Trophoblast cell (in vitro differentiated cells and primary cell): ENCODE results near the gene KIAA1958.

ENCODE experiments used
- DNase-seq, 2 donors: peaks; one replicate each; pipeline ENCODE4 v3.0.0-alpha.2; 2016
- H2AFZ ChIP-seq: 2 replicates; pipeline ENCODE4 v1.6.1; 2013; ENCODE audit warnings: low read length, moderate library complexity, mild to moderate bottlenecking; ENCODE audit not compliant: insufficient read depth, poor library complexity
- H2AK5ac ChIP-seq: 2 replicates; pipeline ENCODE4 v1.6.1; 2013; ENCODE audit warnings: mild to moderate bottlenecking, low read length
- H2BK120ac ChIP-seq: 2 replicates; pipeline ENCODE4 v1.6.1; 2013; ENCODE audit warnings: low read length, mild to moderate bottlenecking, moderate library complexity; ENCODE audit not compliant: insufficient read depth, poor library complexity
- H2BK12ac ChIP-seq: 2 replicates; pipeline ENCODE4 v1.6.1; 2013; ENCODE audit warnings: mild to moderate bottlenecking, low read length, moderate library complexity
- H2BK5ac ChIP-seq: 2 replicates; pipeline ENCODE4 v1.6.1; 2013; ENCODE audit warnings: low read length, low read depth, moderate library complexity, mild to moderate bottlenecking; ENCODE audit not compliant: poor library complexity
- H3K14ac ChIP-seq: 2 replicates; pipeline ENCODE4 v1.6.1; 2013; ENCODE audit warnings: mild to moderate bottlenecking, low read length
- H3K18ac ChIP-seq: 2 replicates; pipeline ENCODE4 v1.6.1; 2013; ENCODE audit warnings: mild to moderate bottlenecking, low read length
- H3K23ac ChIP-seq: 2 replicates; pipeline ENCODE4 v1.6.1; 2013; ENCODE audit warnings: low read length
- H3K27ac ChIP-seq: 2 replicates; pipeline ENCODE4 v1.5.1; 2013; ENCODE audit warnings: low read depth, mild to moderate bottlenecking, inconsistent platforms, low read length, moderate library complexity
- H3K27me3 ChIP-seq: 2 replicates; pipeline ENCODE4 v1.6.1; 2013; ENCODE audit warnings: inconsistent platforms, mild to moderate bottlenecking, low read length, moderate library complexity; ENCODE audit not compliant: insufficient read depth
- H3K36me3 ChIP-seq, 2 experiments: 1 replicate in 1 of 2; 2 replicates in 1 of 2; pipeline ENCODE4 v1.6.1; 2013; ENCODE audit warnings: low read length in 2 of 2, mild to moderate bottlenecking in 2 of 2, moderate library complexity in 1 of 2; ENCODE audit not compliant: insufficient read depth in 2 of 2, control insufficient read depth in 1 of 2
- H3K4ac ChIP-seq: 2 replicates; pipeline ENCODE4 v1.6.1; 2013; ENCODE audit warnings: low read depth, mild to moderate bottlenecking, low read length, moderate library complexity
- H3K4me1 ChIP-seq, 2 experiments: 1 replicate in 1 of 2; 2 replicates in 1 of 2; pipeline ENCODE4 v1.6.1; 2013; ENCODE audit warnings: low read length in 2 of 2, mild to moderate bottlenecking in 2 of 2, moderate library complexity in 1 of 2; ENCODE audit not compliant: insufficient read depth in 2 of 2, control insufficient read depth in 1 of 2
- H3K4me2 ChIP-seq: 2 replicates; pipeline ENCODE4 v1.6.1; 2013; ENCODE audit warnings: inconsistent platforms, mild to moderate bottlenecking, low read length, moderate library complexity
- H3K4me3 ChIP-seq: 2 replicates; pipeline ENCODE4 v1.5.1; 2013; ENCODE audit warnings: mild to moderate bottlenecking, low read depth, low read length, inconsistent platforms
- H3K79me1 ChIP-seq: one replicate; pipeline ENCODE4 v1.6.1; 2013; ENCODE audit warnings: low read length
- H3K79me2 ChIP-seq: 2 replicates; pipeline ENCODE4 v1.6.1; 2013; ENCODE audit warnings: low read length, mild to moderate bottlenecking; ENCODE audit not compliant: control insufficient read depth, insufficient read depth, poor library complexity
- H3K9ac ChIP-seq: 2 replicates; pipeline ENCODE4 v1.6.1; 2013; ENCODE audit warnings: mild to moderate bottlenecking, low read length
- H3K9me3 ChIP-seq: 2 replicates; pipeline ENCODE4 v1.6.1; 2013; ENCODE audit warnings: low read depth, mild to moderate bottlenecking, control low read depth, inconsistent platforms, low read length; ENCODE audit not compliant: insufficient read depth
- H4K12ac ChIP-seq: 2 replicates; pipeline ENCODE4 v1.6.1; 2013; ENCODE audit warnings: low read depth, mild to moderate bottlenecking, low read length, moderate library complexity
- H4K8ac ChIP-seq: 2 replicates; pipeline ENCODE4 v1.6.1; 2013; ENCODE audit warnings: low read depth, mild to moderate bottlenecking, low read length, moderate library complexity
- H4K91ac ChIP-seq: one replicate; pipeline ENCODE4 v1.6.1; 2013; ENCODE audit warnings: low read depth, mild to moderate bottlenecking, low read length, moderate library complexity
- WGBS: extraction: QIAGEN DNeasy Blood & Tissue Kit; methylation state at CpG from one replicate; pipeline ENCODE4 v1.1.7; 2013; ENCODE audit warnings: missing lambda C conversion rate; ENCODE audit not compliant: insufficient read length, insufficient coverage; ENCODE audit errors: extremely low coverage; 5-methylcytosine and 5-hydroxymethylcytosine counted together

KIAA1958 gene

DNA sequence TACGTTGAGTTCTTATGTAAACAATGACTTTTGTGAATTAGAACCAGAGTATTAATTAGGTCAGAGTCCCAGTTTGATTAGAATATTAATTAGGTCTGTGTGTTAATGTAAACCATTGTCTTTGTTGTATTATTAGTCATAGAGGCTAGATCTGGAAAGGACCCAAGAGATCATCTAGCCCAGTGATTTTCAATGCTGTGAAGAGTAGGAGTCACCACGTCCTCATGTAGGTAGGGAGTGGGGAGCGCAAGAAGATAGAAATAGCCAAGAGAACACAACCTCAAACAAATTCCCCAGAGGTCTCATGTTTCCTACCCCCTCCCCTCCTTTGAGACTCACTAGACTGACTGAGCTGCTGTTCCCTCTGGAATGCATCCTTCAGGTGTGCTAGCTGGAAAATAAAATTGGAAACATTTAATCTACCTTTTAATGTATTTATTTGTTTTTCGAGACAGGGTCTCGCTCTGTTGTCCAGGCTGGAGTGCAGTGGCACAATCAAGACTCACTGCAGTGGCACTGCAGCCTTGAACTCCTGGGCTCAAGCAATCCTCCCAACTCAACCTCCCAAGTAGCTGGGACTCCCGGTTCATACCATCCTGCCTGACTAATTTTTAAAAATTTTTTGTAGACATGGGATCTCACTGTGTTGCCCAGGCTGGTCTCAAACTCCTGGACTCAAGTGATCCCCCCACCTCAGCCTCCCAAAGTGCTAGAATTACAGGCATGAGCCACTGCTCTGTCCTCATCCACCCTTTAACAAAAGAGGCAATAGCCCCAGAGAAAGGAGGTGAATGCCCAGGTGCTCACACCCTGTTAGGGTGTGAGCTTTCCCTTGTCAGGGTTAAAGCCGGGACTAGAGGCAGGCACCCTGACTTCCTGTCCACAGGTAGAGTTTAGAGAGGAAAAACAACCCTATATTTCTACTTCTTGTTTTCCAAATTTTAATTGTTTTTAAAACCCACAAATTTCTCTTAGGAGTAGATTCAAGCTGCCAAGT is 138.4 kb downstream of the KIAA1958 start:
- Histone ChIP-seq H3K79me1 (no peaks in the 10 kb centered on the region), H3K23ac (no peak overlapping the region), H3K9me3 (no peaks in the 10 kb centered on the region), H2BK120ac (no peak overlapping the region), H3K36me3 (no peaks in the 10 kb centered on the region), H3K4me1 (no peaks in the 10 kb centered on the region), H3K4me3 (no peak overlapping the region), H3K14ac (no peak overlapping the region), H4K12ac (no peak overlapping the region), H2BK12ac (no peak overlapping the region), H4K8ac (no peak overlapping the region), H3K4me2 (no peak overlapping the region), H3K27ac (no peak overlapping the region), H2BK5ac (no peak overlapping the region), H3K18ac (no peak overlapping the region), H4K91ac (no peak overlapping the region), H3K27me3 (no peaks in the 10 kb centered on the region), H3K4ac (no peak overlapping the region), H3K79me2 (no peaks in the 10 kb centered on the region), H2AFZ (no peak overlapping the region), H3K9ac (no peak overlapping the region), H2AK5ac (no peak overlapping the region)
- DNase-seq: no peak
- WGBS: no CpG with 5 or more reads among the region's 7 CpGs

DNA sequence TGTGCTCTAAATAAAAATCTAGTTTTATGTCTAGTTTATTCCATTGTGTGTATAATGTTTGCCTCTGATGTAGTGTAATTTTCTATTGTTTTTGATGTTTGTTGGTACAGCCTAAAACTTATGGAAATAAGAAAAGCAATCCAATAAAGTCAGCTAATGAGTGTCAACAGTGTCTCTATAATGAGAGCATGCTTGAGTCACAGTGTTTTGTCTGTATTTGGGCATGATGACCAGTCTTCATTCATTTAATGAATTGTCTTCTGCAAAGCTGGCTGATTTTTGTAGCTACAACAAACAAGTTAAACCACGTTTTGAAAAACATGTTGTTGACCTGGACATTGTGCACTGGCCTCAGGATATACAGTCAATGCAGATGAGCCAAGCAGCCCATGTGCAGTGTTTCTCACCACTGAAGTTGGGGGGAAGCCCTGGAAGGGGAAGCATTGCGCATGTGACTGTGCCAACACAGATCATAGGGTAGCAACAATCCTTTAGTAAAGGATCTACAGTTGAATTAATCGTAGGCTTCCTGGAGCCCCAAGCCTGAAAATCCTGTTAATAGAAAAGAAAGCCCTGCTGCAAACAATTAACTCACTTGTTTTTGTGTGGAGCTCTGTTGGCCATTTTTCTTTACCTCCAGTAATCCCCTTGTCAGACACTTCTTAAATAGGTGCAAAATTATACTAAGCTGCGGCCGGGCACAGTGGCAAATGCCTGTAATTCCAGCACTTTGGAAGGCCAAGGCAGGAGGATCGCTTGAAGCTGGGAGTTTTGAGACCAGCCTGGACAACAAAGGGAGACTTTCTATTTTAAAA is 143.3 kb downstream of the KIAA1958 start:
- Histone ChIP-seq H3K9ac (no peak overlapping the region), H2BK120ac (no peak overlapping the region), H3K14ac (no peak overlapping the region), H3K18ac (no peak overlapping the region), H3K23ac (no peak overlapping the region), H3K79me2 (no peaks in the 10 kb centered on the region), H3K4me3 (no peak overlapping the region), H3K4me2 (no peak overlapping the region), H4K91ac (no peak overlapping the region), H3K27ac (no peak overlapping the region), H3K9me3 (no peaks in the 10 kb centered on the region), H2AFZ (no peak overlapping the region), H3K4me1 (no peaks in the 10 kb centered on the region), H2AK5ac (no peak overlapping the region), H2BK5ac (no peak overlapping the region), H2BK12ac (no peak overlapping the region), H4K8ac (no peak overlapping the region), H3K4ac (no peak overlapping the region), H3K36me3 (no peaks in the 10 kb centered on the region), H3K27me3 (no peaks in the 10 kb centered on the region), H3K79me1 (no peaks in the 10 kb centered on the region), H4K12ac (no peak overlapping the region)
- WGBS: no CpG with 5 or more reads among the region's 6 CpGs
- DNase-seq: no peak

DNA sequence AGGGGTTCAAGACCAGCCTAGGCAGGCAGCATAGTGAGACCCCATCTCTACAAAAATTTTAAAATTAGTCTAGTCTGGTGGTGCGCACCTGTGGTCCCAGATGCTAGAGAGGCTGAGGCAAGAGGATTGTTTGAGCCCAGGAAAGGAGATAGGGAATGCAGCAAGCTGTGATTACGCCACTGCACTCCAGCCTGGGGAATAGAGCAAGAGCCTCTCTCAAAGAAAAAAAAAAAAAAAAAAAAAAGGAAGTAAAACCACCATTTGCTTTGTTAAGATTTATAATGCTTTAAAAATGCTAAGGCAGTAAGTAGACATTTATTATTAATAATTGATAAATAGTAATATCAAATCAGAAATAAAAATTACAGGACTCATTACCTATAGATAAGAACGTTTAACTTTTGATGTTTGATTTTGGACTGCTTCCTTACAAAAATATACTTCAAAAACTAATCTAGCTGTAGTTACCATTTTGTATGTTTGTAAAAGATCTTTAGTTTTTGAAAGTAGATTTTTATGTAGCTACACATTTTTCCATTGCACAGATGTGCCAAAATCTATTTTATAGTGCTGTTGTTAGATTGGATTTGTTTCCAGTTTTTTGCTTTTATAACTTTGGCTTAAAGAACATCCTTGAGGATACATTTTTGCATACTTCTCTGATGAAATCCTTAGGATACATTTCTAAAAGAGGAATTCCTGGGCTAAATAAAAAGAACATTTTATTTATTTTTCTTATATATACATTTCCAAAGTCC is 144.9 kb downstream of the KIAA1958 start:
- WGBS: no CpG with 5 or more reads among the region's 3 CpGs
- Histone ChIP-seq H3K27me3 (no peaks in the 10 kb centered on the region), H3K9ac (no peak overlapping the region), H3K14ac (no peak overlapping the region), H3K18ac (no peak overlapping the region), H2AFZ (no peak overlapping the region), H4K12ac (no peak overlapping the region), H2AK5ac (no peak overlapping the region), H3K27ac (no peak overlapping the region), H2BK120ac (no peak overlapping the region), H3K36me3 (no peaks in the 10 kb centered on the region), H3K79me1 (no peaks in the 10 kb centered on the region), H3K4me1 (no peaks in the 10 kb centered on the region), H4K91ac (no peak overlapping the region), H3K79me2 (no peaks in the 10 kb centered on the region), H3K4me3 (no peak overlapping the region), H4K8ac (no peak overlapping the region), H2BK5ac (no peak overlapping the region), H3K4ac (no peak overlapping the region), H3K9me3 (no peaks in the 10 kb centered on the region), H3K4me2 (no peak overlapping the region), H2BK12ac (no peak overlapping the region), H3K23ac (no peak overlapping the region)
- DNase-seq: no peak

- no CpG with 5 or more reads among the region's 4 CpGs for WGBS
- peaks cover 0 to 6% of the 10 kb centered on the region in 2 experiments for H3K36me3 ChIP-seq
- no peaks in the 10 kb centered on the region for H3K4me1 ChIP-seq
- no peak overlapping the region for H4K12ac ChIP-seq
- H2AFZ ChIP-seq: no peak overlapping the region
- no peak overlapping the region for H3K4me2 ChIP-seq
- no peak overlapping the region for H3K4ac ChIP-seq
- H3K27me3 ChIP-seq: no peaks in the 10 kb centered on the region
- H2BK12ac ChIP-seq: no peak overlapping the region
- H4K91ac ChIP-seq: no peak overlapping the region
- no peak overlapping the region for H3K9ac ChIP-seq
- H3K18ac ChIP-seq: no peak overlapping the region
- DNase-seq: no peak
- H2AK5ac ChIP-seq: no peak overlapping the region
- no peak overlapping the region for H3K23ac ChIP-seq
- no peak overlapping the region for H2BK120ac ChIP-seq
- H2BK5ac ChIP-seq: no peak overlapping the region
- H3K27ac ChIP-seq: no peak overlapping the region
- no peak overlapping the region for H4K8ac ChIP-seq
- no peaks in the 10 kb centered on the region for H3K79me2 ChIP-seq
- H3K4me3 ChIP-seq: no peak overlapping the region
- H3K9me3 ChIP-seq: peaks cover 6% of the 10 kb centered on the region
- no peaks in the 10 kb centered on the region for H3K79me1 ChIP-seq
- no peak overlapping the region for H3K14ac ChIP-seq
Measured at GRCh38 chr9:112640311-112640710, 153.7 kb downstream of the KIAA1958 start.
